ENCODE measurements around the gene HIPK2.

The HIPK2 gene

GRCh38 chr7:139750459-139751095 is 27.2 kb downstream of the HIPK2 start:
- no peak for DNase-seq

- no peak for DNase-seq
These were observed 28.3 kb downstream of the HIPK2 start for GRCh38 chr7:139749545-139749944.

- no peak for DNase-seq
These were observed 28.9 kb downstream of the HIPK2 start for GRCh38 chr7:139748941-139749340.

GRCh38 chr7:139748373-139748765 is 29.4 kb downstream of the HIPK2 start:
- DNase-seq = no peak

- no peak for DNase-seq
These were observed 30.0 kb downstream of the HIPK2 start for GRCh38 chr7:139747662-139748372.

GRCh38 chr7:139746652-139747051 is 31.1 kb downstream of the HIPK2 start:
- DNase-seq = no peak

GRCh38 chr7:139745678-139746143 is 32.1 kb downstream of the HIPK2 start:
- no peak for DNase-seq

GRCh38 chr7:139744768-139745677 is 32.8 kb downstream of the HIPK2 start:
- DNase-seq = no peak

GRCh38 chr7:139743967-139744767 is 33.6 kb downstream of the HIPK2 start:
- DNase-seq = no peak

GRCh38 chr7:139743267-139743966 is 34.4 kb downstream of the HIPK2 start:
- DNase-seq = no peak

- no peak for DNase-seq
These were observed 35.9 kb downstream of the HIPK2 start for GRCh38 chr7:139741789-139742344.

- no peak for DNase-seq
These were observed 36.6 kb downstream of the HIPK2 start for GRCh38 chr7:139741239-139741638.

GRCh38 chr7:139739863-139740597 is 37.8 kb downstream of the HIPK2 start:
- no peak for DNase-seq

- DNase-seq = no peak
These were observed 39.0 kb downstream of the HIPK2 start for GRCh38 chr7:139738772-139739171.

- no peak for DNase-seq
These were observed 39.7 kb downstream of the HIPK2 start for GRCh38 chr7:139738101-139738489.

- no peak for DNase-seq
These were observed 40.3 kb downstream of the HIPK2 start for GRCh38 chr7:139737221-139738100.

GRCh38 chr7:139735912-139736595 is 41.7 kb downstream of the HIPK2 start:
- DNase-seq = no peak

GRCh38 chr7:139735466-139735865 is 42.3 kb downstream of the HIPK2 start:
- no peak for DNase-seq

- DNase-seq = no peak
These were observed 43.4 kb downstream of the HIPK2 start for GRCh38 chr7:139734395-139734794.
